ENCODE results near the gene MSRB1.

- TF ChIP-seq, protein P1, sequence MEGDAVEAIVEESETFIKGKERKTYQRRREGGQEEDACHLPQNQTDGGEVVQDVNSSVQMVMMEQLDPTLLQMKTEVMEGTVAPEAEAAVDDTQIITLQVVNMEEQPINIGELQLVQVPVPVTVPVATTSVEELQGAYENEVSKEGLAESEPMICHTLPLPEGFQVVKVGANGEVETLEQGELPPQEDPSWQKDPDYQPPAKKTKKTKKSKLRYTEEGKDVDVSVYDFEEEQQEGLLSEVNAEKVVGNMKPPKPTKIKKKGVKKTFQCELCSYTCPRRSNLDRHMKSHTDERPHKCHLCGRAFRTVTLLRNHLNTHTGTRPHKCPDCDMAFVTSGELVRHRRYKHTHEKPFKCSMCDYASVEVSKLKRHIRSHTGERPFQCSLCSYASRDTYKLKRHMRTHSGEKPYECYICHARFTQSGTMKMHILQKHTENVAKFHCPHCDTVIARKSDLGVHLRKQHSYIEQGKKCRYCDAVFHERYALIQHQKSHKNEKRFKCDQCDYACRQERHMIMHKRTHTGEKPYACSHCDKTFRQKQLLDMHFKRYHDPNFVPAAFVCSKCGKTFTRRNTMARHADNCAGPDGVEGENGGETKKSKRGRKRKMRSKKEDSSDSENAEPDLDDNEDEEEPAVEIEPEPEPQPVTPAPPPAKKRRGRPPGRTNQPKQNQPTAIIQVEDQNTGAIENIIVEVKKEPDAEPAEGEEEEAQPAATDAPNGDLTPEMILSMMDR (conservative IDR thresholded peaks at IDR 0.05; ENCODE audit: low read length): no peak
- no peak for TF ChIP-seq EZH2phosphoT487 (IDR thresholded peaks at IDR 0.05; ENCODE audit: borderline replicate concordance)
These were observed 36.5 kb upstream of the MSRB1 start for GRCh38 chr16:1979271-1980029.
